COLO829 (cell line): ENCODE measurements around the gene MEF2C.

Source experiments
- DNase-seq: peaks from one replicate; pipeline ENCODE4 v3.0.0; 2012; ENCODE audit warnings: low spot score

MEF2C gene

DNA sequence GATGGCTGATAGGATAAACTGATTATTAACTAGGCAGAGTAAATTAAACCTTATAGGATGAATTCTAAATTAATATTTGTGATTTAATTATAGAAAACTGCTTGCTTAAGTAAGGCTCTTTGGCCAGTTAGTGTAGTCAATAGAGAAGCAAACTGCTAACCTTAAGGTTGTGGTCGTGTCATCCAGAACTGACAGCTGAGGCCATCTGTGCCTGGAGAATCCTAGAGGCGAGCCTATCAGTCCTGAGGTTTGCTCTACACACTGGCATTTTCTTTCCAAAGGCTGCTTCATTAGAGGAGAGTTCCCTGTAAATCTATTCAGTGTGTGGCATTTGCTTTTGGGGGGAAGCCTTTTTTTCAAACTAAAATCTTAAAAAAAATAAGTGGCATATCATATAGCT lies 169.2 kb downstream of the MEF2C start:
- no peak for DNase-seq

DNA sequence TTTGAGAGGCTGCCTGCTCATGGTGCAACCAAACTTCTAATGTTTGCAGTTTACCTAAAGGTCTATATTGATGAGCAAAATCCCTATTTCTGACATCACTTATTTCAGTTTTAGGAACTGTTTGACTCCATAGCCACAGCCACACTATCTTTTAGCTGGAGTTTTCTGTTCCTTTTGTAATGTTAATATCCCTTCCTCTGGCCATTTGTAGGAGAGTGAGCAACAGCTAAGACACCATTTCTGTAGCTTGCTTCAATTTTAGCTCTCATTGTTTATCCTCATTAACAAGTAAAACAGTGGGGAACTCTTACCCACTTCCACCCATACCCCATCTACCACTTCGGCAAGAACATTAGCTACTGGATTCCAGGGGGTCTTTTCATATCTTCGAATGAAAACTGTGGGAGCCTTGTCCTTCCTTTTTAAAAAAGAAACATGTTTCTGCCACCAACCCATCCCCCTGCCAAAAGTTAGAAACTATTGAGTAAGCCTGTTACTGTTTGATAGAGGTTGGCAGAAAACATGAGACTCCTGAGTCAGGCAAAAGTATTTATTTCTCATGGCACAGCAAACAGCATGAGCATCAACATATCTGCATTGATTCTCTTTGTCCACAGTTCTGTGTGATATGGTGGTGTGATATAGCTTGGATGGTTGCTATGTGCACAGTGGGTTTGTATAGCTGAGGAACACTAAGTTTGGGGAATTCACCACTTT lies 174.1 kb downstream of the MEF2C start:
- DNase-seq, result no peak

DNA sequence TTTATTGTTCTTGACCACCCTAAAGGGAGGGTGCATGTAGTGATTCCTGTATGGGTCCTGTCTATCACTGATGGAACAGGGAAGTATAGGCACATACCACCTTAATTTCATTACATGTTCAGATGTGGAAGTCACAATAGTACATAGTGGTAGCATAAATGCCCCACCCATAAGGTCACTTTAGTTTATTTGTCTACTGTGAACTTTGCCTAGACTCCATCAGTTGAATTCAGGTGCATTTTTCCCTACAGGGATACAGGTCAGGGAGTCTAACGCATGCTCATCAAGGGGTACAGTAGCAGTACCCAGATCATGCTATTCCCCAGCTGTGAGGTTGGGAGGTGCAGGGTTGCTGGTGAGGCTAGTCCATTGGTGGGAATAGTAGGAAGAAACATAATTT lies 175.0 kb downstream of the MEF2C start:
- no peak for DNase-seq

DNA sequence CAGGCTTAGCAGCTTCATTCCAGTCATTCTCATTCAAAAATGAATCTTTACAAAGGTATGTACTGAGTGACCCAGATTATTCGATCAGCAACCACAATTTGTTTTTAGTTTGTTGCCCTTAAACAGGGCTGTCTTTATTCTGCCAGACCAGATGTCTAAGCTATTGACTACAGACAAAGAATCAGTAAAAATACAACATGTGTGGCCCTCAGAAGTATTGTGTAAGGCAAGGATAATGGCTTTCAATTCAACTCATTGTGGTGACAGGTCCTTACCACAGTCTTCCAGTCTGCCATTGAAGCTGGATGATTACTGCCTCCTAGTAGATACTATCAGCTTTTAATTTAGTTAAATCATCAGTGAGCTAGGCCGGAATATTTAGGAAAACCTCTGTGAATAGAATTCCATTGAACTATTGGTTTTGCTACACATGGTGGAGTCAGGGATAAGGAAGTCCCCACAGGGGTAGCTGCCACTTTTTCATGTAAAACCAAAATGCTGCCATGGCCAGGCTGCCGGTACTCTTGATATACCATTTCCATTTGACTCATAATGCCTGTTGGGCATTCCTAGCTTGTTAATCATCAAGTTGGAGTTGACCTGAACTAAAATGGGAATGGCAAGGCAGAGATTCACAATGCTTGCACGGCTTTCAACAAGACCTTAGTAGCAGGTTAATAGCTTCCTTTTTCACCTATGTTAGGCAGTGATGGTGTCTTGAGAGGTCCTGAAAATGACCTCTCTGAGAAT lies 175.6 kb downstream of the MEF2C start:
- DNase-seq, result no peak

DNA sequence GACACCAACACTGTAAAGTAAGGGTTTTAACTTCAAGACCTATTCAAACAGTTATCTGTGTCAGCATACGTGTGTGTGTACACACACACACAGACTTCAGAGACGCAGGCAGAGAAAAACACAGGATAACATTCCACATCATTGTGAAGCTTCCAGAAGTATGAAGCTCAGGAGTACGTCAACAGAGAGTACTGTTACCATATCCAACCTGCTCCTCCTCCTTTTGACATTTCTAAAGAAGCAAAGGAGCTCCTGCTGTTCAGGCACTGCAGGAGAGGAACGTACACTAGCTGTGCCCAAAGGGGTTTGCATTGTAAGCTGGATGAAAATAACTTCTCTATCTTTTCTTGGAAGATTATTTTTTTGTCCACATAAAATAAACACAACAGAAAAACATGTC lies 180.7 kb downstream of the MEF2C start:
- no peak for DNase-seq

DNA sequence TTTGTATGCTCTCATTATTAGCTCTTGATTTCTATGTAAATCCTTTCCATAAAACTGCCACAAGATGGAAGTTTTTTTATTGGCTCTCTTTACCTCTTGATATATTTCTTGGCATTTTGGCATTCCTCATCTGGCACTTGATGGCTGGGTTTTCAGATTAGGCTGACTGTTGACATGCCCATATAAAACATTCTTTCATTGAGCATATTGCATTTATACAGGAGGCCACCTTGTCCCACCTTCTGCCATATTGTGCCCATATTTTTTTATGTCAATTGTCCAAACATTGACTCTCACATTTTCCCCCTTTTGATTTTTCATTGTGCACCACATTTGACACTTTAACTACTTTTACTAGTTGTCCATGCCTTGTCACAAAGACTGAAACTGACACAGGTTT lies 182.9 kb downstream of the MEF2C start:
- no peak for DNase-seq

DNA sequence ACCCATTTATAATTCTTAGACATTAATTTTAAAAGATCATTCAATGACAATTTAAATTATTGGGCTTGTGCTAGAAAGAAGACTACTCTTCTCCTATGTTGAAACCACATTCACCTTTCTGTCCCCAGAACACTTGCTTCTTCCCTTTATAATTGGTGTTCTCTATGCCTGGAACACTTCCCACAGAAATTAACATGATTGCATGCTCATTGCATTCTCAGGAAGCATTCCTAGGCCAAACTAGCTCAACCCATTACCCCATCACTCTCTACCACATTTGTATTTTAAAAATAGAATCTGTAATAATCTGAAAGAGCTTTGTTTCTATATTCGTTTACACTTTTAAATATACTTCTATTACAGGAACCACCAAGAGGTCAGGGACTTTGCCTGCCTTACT lies 184.7 kb downstream of the MEF2C start:
- no peak for DNase-seq

DNA sequence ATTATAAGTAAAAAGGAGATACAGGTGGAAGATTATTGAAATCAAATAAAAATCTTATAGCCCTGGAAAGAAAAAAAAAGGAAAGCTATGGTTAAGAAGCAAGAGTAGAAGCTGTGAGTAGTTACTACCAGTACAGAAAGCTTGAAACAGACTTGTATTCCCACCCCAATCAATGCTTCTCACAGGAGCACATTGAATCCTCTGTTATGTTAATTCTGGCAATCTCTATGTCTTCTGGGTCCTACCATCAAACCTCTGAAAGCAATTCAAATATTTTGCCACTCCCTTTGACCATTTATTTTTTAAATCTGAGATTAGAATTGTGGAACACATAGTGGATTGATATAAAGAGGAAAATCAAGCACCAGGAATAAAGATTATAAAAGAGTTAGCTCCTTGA lies 186.5 kb downstream of the MEF2C start:
- DNase-seq, result no peak

DNA sequence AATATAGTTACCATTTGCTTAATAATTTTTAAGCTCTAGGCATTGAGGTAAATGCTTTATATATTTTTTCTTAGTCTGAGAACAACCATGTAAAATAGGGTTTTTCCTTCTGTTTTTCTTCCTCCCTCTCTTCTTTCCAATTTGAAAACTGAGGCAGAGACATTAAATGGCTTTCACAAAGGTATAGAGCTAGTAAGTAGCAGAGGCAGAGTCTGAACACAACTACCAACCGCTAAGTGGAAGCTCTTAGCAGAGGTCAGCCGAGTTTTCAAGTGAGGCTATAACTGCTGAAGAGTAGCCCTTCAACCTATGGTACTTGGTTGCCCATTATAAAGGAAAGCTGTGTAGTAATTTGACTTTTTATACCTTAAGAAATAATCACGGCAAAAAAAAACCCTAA lies 187.1 kb downstream of the MEF2C start:
- DNase-seq, result no peak

DNA sequence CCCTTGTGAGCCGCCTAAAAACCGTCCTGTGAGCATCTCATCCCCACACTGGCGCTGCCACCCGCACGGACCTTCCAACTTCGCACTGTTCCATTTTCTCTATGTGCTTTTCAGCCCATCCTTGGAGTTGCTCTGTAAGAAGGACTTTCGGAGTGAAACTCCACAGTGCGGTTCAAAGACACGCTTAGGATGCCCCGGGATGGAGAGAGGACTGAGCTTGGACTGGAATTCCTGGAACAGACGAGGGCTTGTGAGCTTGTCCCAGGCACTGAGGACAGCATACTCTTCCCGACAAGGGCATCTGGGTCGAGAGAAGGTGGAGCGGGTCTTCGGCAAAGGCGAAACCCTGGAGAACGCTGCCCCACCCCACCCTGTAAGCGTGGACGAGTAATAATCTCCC lies 187.8 kb downstream of the MEF2C start:
- DNase-seq, result no peak

DNA sequence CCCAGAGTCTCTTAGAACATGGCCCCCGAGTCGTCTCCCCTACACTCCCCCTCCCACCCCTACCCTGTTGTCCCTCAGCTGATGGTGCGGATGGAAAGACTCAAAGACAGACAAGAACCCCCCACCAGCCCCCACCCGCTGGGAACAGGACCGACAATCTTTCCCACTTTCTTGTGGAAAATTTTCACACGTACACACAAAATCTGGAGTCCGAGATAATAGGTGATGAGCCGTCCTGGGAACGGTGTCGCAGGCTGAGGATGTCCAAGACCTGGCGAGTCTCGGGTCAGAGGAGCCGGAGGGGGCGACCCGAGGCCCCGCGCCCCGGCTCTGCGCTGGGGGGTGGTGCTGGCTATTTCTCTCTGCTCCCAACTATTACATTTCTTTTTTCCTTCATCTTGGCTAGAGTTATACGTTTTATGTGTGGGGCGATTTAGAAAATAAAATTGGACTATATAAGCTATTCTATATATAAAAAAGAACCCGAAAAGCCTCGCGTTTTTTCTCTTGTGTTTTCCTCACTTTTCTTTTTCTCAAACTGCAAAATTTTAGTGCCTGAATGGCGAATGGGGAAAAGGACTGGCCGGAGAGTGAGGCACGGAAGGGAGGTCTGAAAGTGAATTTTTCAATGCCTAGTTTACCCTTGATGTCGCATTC lies 188.8 kb downstream of the MEF2C start:
- no peak for DNase-seq

DNA sequence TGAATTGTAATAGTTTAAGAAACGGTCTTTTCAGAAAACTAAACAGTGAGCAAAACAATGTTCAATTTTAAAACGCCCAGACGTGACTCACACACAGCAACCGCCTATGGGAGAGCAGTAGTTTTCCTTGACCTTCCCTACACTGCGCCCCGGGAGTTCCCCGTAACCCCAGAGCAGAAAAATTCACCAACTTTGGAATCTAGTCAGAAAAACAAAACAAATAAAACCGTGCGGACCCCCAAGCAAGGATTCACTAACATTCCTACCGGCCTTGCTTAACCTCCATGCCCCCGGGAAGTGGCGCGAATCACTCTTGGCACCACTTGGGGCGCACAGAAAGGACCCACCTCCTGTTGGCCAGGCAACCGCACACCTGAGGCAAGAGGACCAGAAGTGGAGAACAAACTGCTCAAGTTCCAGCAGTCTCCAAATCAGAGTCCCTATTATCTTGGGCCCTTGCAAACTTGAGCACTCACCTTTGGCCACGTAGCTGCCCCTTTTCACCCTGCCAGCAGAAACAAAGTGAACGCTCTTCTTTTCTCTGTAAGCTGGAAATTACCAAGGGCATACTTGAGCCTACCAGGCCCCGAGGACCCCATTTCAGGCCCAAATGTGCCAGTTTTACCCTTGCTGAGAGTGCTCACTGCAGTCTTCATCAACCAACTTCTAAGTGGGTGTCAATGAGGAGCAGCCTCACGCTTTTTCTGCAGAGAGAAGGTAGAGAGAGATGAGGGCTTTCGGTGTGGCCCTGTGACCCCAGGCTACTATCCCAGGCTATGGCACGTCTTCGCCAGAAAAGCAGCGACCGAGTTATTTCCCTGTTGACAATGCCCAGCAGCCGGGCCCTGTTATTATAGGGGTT lies 189.7 kb downstream of the MEF2C start:
- DNase-seq, result no peak

DNA sequence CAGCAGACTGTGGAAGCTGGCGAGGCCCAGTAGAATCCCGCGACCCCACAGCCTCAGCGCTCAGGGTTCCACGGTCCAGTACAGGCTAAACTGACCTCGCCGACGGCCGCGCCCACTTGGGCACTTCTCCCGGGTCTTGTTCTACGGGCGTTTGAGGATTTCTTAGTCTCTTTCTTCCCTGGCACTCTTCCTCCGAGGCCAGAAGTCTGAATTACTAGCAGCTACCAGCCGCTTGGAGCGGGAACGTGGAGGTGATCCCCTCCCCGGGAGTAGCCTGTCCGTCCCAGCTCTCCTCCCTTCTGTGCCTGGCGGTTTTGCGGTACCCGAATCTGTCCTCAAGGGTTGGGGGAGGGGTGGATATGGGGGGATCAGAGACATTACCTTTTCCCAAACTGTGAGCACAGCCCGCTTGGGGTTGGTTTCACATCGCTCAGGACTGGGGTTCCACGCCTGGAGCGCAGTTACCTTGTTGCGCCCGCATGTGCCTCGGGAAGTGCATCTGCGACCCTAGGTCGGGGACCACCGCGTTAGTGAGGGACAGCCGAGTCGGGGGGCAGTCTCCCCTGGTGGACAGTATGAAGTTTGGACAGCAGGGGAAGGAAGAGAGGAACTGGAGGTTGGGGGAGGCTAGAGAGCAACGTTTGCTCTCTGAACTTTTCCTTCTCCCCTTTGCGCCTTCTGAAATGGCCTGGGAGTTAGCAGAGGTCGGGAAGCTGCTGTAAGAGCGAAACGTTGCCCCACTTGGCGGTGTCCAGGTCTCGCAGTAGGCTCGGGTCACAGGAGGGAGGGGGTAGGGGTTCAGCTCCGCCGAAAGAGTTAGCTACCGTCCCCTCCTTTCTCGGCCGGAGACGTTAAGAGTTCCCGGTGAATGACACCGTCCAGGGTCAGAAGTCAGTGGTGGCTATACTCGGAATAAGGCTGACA lies 190.8 kb downstream of the MEF2C start:
- no peak for DNase-seq

DNA sequence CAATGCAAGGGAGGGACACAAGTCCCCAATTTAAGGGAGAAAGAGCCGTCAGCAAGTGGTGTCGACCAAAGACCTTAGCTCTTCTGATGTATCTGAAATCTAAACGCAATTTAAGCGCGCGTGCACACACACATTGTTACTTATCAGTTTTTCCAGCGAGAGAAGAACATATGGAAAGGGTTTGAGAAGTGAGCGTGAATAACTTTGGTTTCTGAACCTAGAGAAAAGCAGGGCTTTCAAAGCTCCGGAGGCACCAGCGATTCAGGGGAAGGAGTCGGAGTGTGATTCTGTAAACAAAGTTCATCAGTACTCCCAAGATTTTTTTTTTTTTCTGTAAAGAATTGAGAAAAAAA lies 191.8 kb downstream of the MEF2C start:
- DNase-seq, result no peak

DNA sequence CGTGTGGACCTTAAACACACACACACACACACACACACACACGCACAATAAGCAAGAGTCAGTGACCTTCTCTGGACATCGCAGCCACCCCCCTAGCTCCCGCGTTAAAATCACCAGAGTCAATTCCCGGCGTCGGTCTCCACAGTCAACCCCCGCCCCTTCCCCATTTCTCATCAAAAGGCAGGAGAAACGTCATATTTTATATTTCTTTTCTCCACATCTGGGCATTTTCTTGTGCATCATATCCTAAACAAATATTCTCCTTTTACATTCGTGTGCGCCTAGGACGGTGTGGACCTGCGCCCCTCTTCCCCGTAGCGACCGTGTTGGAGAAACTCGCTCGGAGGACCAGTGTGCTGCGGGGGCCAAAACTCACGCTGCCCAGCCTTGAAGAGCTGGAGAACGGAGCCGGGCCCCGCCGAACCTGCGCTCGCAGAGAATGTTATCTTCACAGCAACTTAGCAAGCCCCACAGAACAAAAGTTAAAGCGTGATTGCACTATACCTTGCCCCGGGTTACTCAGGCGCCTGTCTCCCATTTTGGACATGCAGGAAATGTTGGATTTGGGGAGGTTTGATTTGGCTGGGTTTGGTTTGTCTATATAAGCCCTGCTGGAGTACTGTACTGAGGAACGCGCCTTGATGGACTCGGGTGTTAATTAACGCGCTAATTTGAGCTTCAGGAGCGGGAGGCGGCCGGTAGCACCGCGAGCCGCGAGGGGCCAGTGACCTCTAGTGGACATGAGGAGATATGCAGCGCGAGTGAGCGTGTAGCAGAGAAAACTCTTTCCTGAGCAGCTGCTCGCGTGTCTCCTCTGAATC lies 192.4 kb downstream of the MEF2C start:
- peak; percentile 61 for DNase-seq

DNA sequence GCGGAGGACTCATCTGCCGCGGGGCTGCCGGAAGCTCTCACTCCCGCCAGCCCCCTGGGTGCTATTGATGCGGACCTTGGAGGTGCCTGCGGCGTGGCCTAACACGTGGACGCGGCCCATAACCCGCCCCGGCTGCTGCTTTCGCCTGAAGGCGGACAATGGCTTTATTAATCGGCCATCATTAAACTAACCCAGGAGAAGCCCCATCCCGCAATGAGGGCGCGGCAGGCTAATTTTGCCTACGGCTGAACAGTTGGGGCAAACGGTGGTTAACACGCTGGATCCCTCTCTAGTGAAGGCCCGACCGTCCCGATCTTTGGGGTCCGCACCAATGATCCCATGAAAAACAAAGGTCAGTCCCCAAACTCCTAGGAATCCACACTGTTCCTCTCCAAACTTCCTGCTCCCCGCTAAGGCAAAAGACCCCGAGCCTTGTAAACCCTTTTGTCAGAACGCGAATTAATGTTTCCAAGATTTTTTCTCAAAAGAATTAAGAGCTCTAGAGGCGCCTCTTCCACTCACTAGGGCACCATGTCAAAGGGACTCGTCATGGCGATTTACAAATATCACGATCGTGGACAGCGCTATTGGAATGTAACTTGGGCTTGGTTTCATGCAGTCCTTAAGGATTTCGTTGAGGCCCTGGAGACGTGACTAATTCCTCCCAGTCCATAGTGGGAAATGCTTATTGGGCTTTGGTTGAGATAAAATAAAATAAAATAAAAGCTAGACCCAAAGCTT lies 193.1 kb downstream of the MEF2C start:
- no peak for DNase-seq

DNA sequence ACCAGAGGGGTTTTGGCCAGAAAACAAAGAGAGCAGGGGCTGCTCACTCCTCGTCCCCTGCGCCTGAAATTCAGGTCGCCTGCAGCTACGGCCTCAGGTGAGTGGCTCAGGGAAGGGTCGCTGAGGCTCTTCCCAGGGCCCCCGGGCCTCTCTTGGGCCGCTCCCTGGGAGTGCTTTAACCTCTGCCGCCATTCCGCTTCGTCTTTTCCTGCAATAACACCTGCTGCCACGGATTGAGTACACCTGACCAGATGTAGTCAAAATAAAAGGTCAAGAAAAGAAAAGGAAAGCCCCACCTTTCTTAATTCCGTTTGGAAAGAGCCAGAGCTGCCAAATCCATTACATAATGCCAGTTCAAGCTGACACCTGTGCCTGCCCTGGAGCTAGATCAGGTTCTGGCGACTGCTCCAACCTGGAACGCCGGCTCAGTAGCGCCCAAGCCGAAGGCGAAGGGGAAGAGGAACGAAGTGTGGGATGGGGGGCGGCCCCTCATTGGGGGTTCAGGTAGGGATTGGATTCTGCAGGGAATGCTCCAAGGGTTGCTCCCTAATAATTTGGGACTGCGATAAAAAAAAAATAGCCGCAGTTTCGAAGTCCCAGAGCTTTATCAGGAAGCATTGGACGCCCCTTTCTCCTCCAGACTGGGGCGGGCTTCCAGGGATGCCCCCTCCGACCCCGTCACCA lies 193.9 kb downstream of the MEF2C start:
- no peak for DNase-seq

DNA sequence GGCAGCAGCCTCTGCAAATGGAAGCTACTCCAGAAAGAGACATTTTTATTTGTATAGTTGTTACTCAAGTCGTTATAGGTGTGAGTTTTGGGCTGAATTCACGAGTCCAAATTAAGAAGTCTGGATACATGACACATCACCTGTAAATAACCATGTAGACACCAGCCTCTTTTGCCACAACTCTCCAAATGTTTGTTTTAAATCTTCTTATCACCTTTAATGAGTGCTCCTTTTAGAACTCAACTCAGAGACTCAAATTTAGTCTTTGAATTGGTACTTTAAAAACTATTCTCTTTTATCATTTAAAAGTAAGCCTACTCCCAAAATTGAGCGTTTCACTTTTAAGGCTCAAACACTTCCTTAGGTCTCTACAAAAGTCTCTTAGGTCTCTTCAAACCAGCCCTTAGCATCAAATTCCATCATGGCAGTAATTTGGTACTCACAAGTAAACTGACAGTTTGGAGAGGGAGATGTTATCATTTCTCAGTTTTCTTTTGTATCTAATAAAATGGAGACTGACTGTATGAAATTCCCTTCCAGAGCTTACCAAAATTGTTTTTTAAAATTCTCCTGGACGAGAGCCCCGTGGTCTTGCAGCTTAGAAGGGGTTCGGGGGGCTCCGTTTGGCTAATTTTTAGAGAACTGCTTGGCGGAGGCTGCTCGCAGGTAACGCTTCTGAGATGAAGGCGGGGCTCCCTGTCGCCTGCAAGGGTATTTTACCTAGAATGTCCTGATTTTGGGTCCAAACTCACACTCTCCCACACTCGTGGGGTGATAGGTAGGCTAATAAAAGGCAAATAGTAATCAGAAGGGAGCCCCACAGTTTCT lies 194.6 kb downstream of the MEF2C start:
- DNase-seq, result no peak
